GM21381 (cell line): Measurements from ENCODE around the gene SREBF2.
"Not testable (repeated sequence)": the region's sequence is repeated elsewhere in the genome, so short reads cannot be mapped to it uniquely, and the experiment has no call there.

Experiments
- ATAC-seq: cut with Tn5 transposase; IDR thresholded peaks from one replicate; pipeline ENCODE4 v1.9.1; 2021; ENCODE audit warnings: mild to moderate bottlenecking, moderate library complexity; ENCODE audit not compliant: unreplicated experiment

Gene SREBF2

DNA sequence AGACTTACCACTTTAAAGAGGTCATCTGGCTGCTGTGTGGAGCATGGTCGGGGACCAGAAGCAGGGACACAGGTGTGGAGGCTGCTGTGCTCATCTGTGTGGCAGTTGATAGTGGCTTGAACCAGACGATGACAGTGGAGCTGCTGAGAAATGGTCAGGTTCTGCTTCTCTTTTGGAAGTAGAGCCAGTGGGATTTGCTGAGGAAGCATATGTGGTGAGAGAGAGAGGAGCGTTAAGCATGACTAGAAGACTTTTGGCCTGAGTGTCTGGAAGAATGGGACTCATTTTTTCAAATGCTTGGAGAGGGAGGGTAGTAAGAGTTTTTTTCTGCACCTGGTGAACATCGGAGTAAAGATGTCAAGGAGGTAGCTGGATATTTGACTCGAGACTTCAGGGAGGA lies 12.5 kb upstream of the SREBF2 start:
- ATAC-seq = no peak

DNA sequence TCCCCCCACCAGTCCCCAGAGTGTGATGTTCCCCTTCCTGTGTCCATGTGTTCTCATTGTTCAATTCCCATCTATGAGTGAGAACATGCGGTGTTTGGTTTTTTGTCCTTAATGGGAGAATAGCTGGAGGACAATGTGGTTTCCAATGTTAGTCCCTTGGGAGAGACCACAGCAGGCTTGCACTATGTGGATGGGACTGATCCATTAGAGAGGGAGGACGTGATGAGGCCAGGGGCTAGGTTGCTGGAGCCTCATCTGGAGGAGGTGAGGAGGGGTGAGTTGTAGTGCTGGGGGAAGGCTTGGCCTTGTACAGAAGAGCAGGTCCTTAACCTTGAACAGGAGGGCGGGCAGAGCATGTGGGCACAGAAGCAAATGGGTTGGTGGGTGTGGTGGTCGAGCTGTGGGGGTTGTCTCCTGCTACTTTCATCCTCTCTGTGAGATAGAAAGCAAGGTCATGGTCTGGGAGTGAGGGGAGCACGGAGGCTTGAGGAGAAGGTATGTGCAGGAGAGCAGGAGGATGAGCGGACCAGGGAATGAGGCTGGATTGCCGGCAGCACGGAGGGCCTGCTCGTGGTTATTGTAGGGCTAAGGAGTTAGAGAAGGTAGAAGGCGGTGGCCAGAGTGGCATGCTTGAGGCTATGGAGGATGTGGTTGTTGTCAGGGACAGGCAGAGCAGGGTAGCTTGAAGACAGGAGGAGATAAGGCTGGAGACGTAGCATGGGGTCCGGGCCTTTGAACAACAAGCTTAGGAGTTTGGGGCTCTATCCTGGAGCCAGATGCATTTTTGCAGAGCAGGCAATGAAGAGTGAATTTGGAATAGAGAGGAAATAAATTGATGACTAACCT lies 11.2 kb upstream of the SREBF2 start:
- no peak for ATAC-seq

DNA sequence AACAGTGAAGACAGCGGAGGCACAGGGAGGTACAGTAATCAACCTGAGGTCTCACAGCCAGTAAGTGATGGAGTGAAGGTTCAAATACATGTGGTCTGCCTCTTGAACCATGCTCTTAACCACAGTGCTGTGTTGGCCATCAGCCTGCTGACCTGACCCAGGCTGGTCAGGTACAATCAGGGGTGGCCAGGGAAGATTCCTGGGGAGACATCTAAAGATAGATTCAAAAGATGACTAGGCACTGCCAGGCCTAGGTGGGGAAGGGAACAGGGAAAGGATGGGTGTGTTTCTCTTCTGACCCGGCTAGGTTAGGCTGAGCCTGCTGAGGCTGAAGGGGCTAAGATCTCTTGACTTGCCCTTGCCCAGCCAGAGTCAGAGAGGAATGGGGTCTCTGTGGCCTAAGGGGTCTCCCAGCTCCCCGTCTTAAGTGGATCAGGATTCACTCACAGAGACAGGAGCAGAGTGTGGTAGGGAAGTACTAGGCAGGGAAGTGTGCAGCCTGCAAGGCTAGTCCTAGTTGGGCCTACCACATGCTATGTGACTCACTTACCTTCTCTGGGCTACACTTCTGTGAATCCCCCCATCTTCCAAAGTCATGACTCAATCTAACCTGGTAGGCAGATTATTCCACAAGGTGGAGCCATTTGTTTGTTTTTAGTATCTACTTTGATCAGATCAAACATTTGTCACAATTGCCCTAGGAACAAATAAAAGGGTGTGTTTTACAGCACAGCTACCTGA lies 10.4 kb upstream of the SREBF2 start:
- no peak for ATAC-seq

GRCh38 chr22:41823797-41824196 lies 9.1 kb upstream of the SREBF2 start:
- ATAC-seq = no peak

- ATAC-seq = no peak
These were observed 7.5 kb upstream of the SREBF2 start for GRCh38 chr22:41825376-41825775.

GRCh38 chr22:41826021-41826420 lies 6.9 kb upstream of the SREBF2 start:
- ATAC-seq = no peak

GRCh38 chr22:41826430-41827383 lies 6.2 kb upstream of the SREBF2 start:
- no peak for ATAC-seq

GRCh38 chr22:41827671-41828070 lies 5.2 kb upstream of the SREBF2 start:
- no peak for ATAC-seq

DNA sequence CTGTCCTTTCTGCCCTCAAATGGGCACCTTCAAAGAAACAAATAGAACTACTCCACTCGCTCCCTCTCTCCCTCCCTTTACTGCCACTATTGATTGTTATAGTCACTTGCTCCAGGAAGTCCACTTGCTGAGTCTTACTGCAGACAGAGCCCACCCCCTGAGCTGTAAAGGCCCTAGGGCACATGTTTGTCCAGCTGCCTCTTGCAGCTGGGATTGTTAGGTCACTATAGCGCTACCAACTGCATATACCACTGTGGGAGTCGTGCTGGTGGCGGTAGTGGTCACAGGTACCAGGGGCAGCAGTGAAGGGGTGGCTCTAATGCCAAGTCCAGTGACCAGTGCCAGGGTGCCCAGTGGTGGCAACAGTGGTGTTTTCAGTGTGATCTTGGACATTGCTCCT lies 4.4 kb upstream of the SREBF2 start:
- ATAC-seq = no peak

GRCh38 chr22:41830174-41830573 lies 2.7 kb upstream of the SREBF2 start:
- ATAC-seq = no peak

- ATAC-seq = no peak
These were observed 1.5 kb upstream of the SREBF2 start for GRCh38 chr22:41831383-41831782.

DNA sequence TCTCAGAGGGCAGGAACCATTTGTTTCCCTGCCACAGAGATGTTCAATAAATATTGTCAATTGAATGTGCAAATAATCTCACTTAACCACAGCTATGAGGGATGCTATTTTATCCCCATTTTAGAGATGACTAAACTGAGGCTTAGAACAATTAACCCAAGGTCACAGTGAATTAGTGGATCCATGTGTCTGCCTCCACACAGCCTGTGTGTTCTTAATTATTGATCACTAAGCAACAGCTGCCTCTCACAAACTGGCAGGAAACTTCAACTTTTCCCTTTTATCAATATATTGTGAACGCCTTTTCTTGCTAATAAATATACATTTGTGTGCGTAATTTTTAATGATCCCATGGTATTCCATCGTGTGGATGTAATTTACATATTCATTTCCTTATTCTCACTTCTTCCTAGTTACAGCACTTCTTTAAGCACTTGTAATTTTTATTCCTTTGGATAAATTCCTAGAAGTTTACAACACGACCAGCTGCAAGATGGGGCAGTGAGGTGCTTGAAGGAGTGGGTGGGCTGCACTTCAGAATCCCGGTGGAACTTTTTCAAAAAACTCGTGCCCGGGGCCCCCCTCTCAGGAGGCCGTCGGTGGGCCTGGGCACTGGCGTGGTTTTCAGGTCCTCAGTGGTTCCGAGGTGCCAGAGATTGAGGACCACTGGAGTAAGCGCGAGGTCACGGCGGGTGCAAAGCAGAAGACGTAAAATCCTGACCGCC lies 915 bp upstream of the SREBF2 start:
- ATAC-seq = no peak

- ATAC-seq = peak; percentile 15
These were observed 582 bp downstream of the SREBF2 start for GRCh38 chr22:41833369-41834004.

DNA sequence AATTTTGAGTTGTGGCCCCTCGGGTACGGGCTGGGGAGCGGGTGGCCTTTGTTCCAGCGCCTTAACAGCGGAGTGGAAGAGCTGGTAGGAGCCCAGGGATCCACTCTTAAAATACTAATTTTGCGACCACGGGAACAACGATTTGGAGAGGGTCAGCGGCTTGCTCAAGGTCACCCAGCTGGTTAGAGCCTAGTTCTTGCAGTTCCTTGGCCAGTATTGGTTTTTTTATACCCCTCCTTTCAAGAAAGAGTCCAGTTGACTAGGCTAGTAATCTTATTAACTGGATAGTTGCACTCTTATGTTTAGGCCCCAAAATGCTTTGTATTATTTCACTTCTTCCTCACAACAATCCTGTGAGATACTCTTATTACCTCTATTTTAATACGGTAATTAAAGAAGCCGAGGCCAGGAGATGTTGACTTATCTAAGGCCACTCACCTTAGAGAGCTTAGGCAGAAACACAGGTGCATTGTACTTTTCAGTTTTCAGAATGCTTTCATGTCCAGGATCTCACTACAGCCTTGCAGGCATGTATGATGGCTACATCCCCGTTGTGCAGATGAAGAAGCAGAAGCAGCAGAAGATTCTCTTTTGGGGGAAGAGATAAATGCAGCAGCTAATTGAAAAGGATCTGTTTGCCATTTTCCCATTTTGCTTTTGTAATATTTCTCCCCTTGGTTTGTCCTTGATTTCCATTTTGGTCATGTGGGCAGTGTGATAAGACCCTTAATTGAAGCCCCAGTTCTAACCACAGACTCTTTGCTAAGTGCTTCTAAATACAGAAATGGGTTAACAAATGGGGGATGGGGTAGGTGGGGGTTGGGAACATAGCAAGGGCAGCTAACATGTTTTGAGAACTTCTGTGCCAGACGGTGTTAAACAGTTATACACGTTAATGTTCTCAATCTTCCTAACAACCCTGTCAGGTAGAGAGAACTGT lies 1.4 kb downstream of the SREBF2 start:
- no peak for ATAC-seq

DNA sequence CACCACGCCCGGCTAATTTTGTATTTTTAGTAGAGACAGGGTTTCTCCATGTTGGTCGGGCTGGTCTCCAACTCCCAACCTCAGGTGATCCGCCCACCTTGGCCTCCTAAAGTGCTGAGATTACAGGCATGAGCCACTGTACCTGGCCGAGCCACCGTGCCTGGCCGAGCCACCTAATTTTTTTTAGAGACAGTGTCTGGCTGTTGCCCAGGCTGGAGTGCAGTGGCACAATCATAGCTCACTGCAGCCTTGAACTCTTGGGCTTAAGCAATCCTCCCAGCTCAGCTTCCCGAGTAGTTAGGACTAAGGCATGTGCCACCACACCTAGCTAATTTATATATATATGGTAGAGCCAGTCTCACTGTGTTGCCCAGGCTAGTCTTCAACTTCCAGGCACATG lies 2.6 kb downstream of the SREBF2 start:
- not testable (repeated sequence) for ATAC-seq

- no peak for ATAC-seq
These were observed 3.6 kb downstream of the SREBF2 start for GRCh38 chr22:41836551-41836950.

DNA sequence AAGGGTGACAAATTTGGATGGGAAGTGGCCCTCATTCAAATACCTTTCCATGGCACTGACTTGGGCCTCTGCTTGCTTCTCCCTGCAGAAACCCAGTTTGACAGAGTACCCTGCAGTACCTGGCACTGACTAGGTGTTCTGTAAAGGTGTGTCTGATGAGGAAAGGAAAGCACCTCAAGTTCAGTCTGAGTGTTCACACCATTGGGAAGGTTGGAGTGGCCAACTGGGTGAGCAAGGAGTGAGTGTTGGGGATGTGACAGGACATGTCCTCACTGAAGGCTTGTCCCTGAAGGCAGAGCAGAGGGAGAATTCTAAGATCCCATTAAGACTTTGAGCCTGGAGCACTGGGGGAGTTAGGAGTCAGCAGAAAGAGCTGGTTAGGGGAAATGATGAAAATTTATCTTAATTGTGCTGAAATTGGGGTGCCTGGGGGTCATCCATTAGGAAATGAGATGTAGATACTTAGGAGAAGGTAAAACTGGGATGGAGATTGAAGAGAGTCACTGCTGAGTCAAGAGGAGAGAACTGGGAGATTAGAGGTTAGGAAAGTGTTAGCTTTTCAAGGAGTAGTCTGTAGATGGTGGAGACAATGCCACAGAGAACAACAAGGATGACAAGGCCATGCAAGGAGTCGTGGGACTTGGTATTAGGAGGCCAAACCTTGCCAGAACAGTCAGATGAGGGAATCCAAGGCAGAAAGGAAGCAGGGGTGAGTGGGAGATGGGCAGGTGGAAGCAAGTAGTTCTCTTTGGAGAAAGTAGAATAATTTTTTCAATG lies 6.1 kb downstream of the SREBF2 start:
- ATAC-seq = no peak

DNA sequence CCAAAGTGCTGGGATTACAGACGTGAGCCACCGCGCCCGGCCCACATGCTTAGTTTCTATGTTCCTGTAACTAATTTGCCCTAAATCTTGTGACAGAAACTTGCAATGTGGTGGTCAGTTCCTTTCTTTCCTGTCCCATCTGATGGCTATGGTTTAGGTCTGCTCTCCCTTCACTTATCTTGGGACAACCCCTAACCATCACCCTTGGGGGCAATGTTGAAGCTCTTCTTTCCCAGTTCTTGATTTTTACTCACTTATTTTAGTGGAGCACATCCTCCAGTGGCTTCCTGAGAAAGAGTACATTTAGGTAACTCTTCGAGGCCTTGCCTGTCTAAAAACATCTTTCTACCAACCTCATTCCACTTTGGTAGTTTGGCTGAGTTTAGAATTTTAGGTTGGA lies 7.3 kb downstream of the SREBF2 start:
- ATAC-seq = no peak
